ENCODE data around the gene HTT. TPM values are rescaled to one million over a fixed set of nuclear protein-coding genes. Genes with fewer than 3 reads are reported as not detected.

HTT gene
- total RNA-seq, 1 donor from 2014 or later = 65.2 TPM

- peaks cover 34% of the 10 kb centered on the region for H3K36me3 Mint-ChIP-seq (ENCODE audit: low read depth, unreplicated experiment)
Measured at GRCh38 chr4:3178351-3178750, 103.9 kb downstream of the HTT start.

GRCh38 chr4:3179126-3179706 lies 104.7 kb downstream of the HTT start:
- no peak overlapping the region for H3K4me2 ChIP-seq (ENCODE audit: low read length)
- no peak for FAIRE-seq

More at GRCh38 chr4:3178351-3178750, 103.9 kb downstream of the HTT start:
- DNase-seq (ENCODE audit: low read depth) = no peak
- H3K9ac ChIP-seq (ENCODE audit: low read length) = no peak overlapping the region
- H3K9me3 Mint-ChIP-seq (ENCODE audit: unreplicated experiment) = no peaks in the 10 kb centered on the region
- peaks cover 49% of the 10 kb centered on the region for H3K36me3 ChIP-seq (ENCODE audit: insufficient read depth, low read length)
- TF ChIP-seq EZH2 (IDR thresholded peaks at IDR 0.05; ENCODE audit: insufficient read depth, low read length) = no peak
- FAIRE-seq = no peak
- H3K27me3 Mint-ChIP-seq (ENCODE audit: low read depth, unreplicated experiment) = no peaks in the 10 kb centered on the region
- H3K4me1 ChIP-seq (ENCODE audit: insufficient read depth, low read length) = no peaks in the 10 kb centered on the region
- H3K4me2 ChIP-seq (ENCODE audit: low read length) = no peak overlapping the region
- H3K27me3 ChIP-seq (ENCODE audit: insufficient read depth, low read length) = no peaks in the 10 kb centered on the region
- no peaks in the 10 kb centered on the region for H3K9me3 ChIP-seq (ENCODE audit: insufficient read depth, low read depth, low read length)
- no peak overlapping the region for H2AFZ ChIP-seq (ENCODE audit: low read depth, low read length)
- no peaks in the 10 kb centered on the region for H3K4me1 Mint-ChIP-seq (ENCODE audit: low read depth, unreplicated experiment)
- H3K79me2 ChIP-seq (ENCODE audit: insufficient read depth, low read length) = no peaks in the 10 kb centered on the region
- H3K27ac Mint-ChIP-seq (ENCODE audit: unreplicated experiment) = no peak overlapping the region
- H3K27ac ChIP-seq (ENCODE audit: low read depth, low read length) = no peak overlapping the region
- H3K4me3 Mint-ChIP-seq (ENCODE audit: unreplicated experiment) = no peak overlapping the region
- H4K20me1 ChIP-seq (ENCODE audit: insufficient read depth, low read length) = peaks cover 19% of the 10 kb centered on the region
- H3K4me3 ChIP-seq (ENCODE audit: insufficient read depth, low read depth, low read length) = no peak overlapping the region

GRCh38 chr4:3183008-3183407 lies 108.5 kb downstream of the HTT start:
- no peak overlapping the region for H3K4me2 ChIP-seq (ENCODE audit: low read length)
- peaks cover 37% of the 10 kb centered on the region for H4K20me1 ChIP-seq (ENCODE audit: insufficient read depth, low read length)
- H3K27me3 ChIP-seq (ENCODE audit: insufficient read depth, low read length) = no peaks in the 10 kb centered on the region
- peaks cover 46% of the 10 kb centered on the region for H3K36me3 Mint-ChIP-seq (ENCODE audit: low read depth, unreplicated experiment)
- H3K4me3 Mint-ChIP-seq (ENCODE audit: unreplicated experiment) = no peak overlapping the region
- no peak overlapping the region for H3K9ac ChIP-seq (ENCODE audit: low read length)
- H3K27me3 Mint-ChIP-seq (ENCODE audit: low read depth, unreplicated experiment) = no peaks in the 10 kb centered on the region
- no peak for TF ChIP-seq EZH2 (IDR thresholded peaks at IDR 0.05; ENCODE audit: insufficient read depth, low read length)
- TF ChIP-seq CTCF (IDR thresholded peaks at IDR 0.05; ENCODE audit: insufficient read depth, low read depth, low read length) = no peak
- H3K4me3 ChIP-seq (ENCODE audit: insufficient read depth, low read depth, low read length) = no peak overlapping the region
- no peak overlapping the region for H3K27ac Mint-ChIP-seq (ENCODE audit: unreplicated experiment)
- H3K9me3 Mint-ChIP-seq (ENCODE audit: unreplicated experiment) = peaks cover 1% of the 10 kb centered on the region
- no peak overlapping the region for H3K27ac ChIP-seq (ENCODE audit: low read depth, low read length)
- H3K9me3 ChIP-seq (ENCODE audit: insufficient read depth, low read depth, low read length) = no peaks in the 10 kb centered on the region
- no peak overlapping the region for H2AFZ ChIP-seq (ENCODE audit: low read depth, low read length)
- DNase-seq (ENCODE audit: low read depth) (no peak), FAIRE-seq (no peak)
- H3K36me3 ChIP-seq (ENCODE audit: insufficient read depth, low read length) = peaks cover 33% of the 10 kb centered on the region
- H3K4me1 Mint-ChIP-seq (ENCODE audit: low read depth, unreplicated experiment) = peaks cover 8% of the 10 kb centered on the region
- H3K4me1 ChIP-seq (ENCODE audit: insufficient read depth, low read length) = peaks cover 4% of the 10 kb centered on the region
- no peaks in the 10 kb centered on the region for H3K79me2 ChIP-seq (ENCODE audit: insufficient read depth, low read length)

More at GRCh38 chr4:3179126-3179706, 104.7 kb downstream of the HTT start:
- no peak overlapping the region for H2AFZ ChIP-seq (ENCODE audit: low read depth, low read length)
- H3K79me2 ChIP-seq (ENCODE audit: insufficient read depth, low read length) = no peaks in the 10 kb centered on the region
- peaks cover 25% of the 10 kb centered on the region for H4K20me1 ChIP-seq (ENCODE audit: insufficient read depth, low read length)
- H3K27me3 ChIP-seq (ENCODE audit: insufficient read depth, low read length) = no peaks in the 10 kb centered on the region
- Mint-ChIP-seq H3K4me3 (ENCODE audit: unreplicated experiment) (no peak overlapping the region), H3K36me3 (ENCODE audit: low read depth, unreplicated experiment) (peaks cover 41% of the 10 kb centered on the region), H3K27me3 (ENCODE audit: low read depth, unreplicated experiment) (no peaks in the 10 kb centered on the region), H3K27ac (ENCODE audit: unreplicated experiment) (no peak overlapping the region), H3K9me3 (ENCODE audit: unreplicated experiment) (no peaks in the 10 kb centered on the region), H3K4me1 (ENCODE audit: low read depth, unreplicated experiment) (no peaks in the 10 kb centered on the region)
- TF ChIP-seq EZH2 (IDR thresholded peaks at IDR 0.05; ENCODE audit: insufficient read depth, low read length) (no peak), CTCF (IDR thresholded peaks at IDR 0.05; ENCODE audit: insufficient read depth, low read depth, low read length) (no peak)
- H3K9ac ChIP-seq (ENCODE audit: low read length) = no peak overlapping the region
- DNase-seq (ENCODE audit: low read depth) = no peak
- H3K36me3 ChIP-seq (ENCODE audit: insufficient read depth, low read length) = peaks cover 44% of the 10 kb centered on the region
- no peaks in the 10 kb centered on the region for H3K4me1 ChIP-seq (ENCODE audit: insufficient read depth, low read length)
- H3K27ac ChIP-seq (ENCODE audit: low read depth, low read length) = no peak overlapping the region
- H3K4me3 ChIP-seq (ENCODE audit: insufficient read depth, low read depth, low read length) = no peak overlapping the region
- no peaks in the 10 kb centered on the region for H3K9me3 ChIP-seq (ENCODE audit: insufficient read depth, low read depth, low read length)

Measured in astrocyte (in vitro differentiated cells and primary cell).